GM13976 (cell line): Measurements from ENCODE around the gene BPIFB6.

Experiments used
- DNase-seq: peaks from one replicate; pipeline ENCODE4 v3.0.0; 2012; ENCODE audit warnings: low spot score
- in situ Hi-C: fragments of 300-500 bp; cut with MboI; formaldehyde crosslinking; loops from one replicate; pipeline ENCODE4 v1.12.0; 2022; ENCODE audit warnings: low sequenced_read_pairs, mixed read lengths, inconsistent platforms; ENCODE audit not compliant: unreplicated experiment
- TF ChIP-seq, protein P1 (sequence below): IDR thresholded peaks from 2 replicates; pipeline ENCODE4 v1.5.1; 2012; ENCODE audit warnings: borderline replicate concordance, mild to moderate bottlenecking; ENCODE audit not compliant: insufficient read depth; ENCODE audit errors: extremely low read depth, missing control alignments, control extremely low read depth

BPIFB6 gene

DNA sequence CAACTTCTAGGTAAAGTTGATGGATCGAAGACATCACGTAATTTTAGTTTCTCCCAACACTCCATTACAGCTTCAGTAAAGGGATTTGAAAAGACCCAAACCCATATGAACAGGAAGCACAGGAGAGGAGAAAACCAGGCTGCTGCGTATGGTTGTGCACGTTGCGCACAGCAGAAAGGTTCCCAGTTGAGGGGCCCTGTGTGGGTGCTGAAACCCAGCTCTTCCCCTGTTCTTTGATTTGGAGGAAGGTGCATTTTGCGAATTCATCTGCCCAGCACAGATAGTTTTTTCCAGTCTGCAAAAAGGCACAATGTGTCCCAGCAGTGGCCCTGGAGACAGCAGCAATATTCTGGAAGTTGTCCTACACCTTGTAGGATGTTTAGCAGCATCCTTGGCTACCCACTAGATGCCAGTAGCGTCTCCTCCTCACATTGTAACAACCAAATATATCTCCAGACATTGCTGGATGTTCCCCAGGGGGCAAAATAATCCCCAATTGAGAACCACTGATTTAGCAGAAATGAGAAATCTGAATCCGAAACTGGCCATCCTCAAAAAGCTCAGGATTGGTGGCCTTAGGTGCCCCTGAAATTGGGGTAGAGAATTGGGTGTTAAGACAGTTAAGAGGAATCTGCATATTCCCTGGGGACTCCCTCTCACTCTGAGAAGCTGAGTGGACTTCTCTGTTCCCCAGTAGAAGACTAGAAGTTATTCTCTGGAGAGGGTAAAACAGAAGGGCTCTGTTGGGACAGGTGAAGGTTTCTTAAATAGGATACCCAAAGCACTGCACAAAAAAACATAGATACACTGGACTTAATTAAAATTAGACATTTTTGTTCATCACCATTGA is 39.4 kb upstream of the BPIFB6 start:
- in situ Hi-C loops, result no loop called here

GRCh38 chr20:32993496-32994050 is 37.9 kb upstream of the BPIFB6 start:
- TF ChIP-seq, protein P1, sequence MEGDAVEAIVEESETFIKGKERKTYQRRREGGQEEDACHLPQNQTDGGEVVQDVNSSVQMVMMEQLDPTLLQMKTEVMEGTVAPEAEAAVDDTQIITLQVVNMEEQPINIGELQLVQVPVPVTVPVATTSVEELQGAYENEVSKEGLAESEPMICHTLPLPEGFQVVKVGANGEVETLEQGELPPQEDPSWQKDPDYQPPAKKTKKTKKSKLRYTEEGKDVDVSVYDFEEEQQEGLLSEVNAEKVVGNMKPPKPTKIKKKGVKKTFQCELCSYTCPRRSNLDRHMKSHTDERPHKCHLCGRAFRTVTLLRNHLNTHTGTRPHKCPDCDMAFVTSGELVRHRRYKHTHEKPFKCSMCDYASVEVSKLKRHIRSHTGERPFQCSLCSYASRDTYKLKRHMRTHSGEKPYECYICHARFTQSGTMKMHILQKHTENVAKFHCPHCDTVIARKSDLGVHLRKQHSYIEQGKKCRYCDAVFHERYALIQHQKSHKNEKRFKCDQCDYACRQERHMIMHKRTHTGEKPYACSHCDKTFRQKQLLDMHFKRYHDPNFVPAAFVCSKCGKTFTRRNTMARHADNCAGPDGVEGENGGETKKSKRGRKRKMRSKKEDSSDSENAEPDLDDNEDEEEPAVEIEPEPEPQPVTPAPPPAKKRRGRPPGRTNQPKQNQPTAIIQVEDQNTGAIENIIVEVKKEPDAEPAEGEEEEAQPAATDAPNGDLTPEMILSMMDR, result no peak
- in situ Hi-C loops, result no loop called here
- no peak for DNase-seq

More for the DNA sequence above, 39.4 kb upstream of the BPIFB6 start:
- no peak for DNase-seq
- TF ChIP-seq, protein P1, result no peak

GRCh38 chr20:32995802-32996201 is 35.6 kb upstream of the BPIFB6 start:
- in situ Hi-C loops, result no loop called here
- TF ChIP-seq, protein P1, result no peak
- no peak for DNase-seq

DNA sequence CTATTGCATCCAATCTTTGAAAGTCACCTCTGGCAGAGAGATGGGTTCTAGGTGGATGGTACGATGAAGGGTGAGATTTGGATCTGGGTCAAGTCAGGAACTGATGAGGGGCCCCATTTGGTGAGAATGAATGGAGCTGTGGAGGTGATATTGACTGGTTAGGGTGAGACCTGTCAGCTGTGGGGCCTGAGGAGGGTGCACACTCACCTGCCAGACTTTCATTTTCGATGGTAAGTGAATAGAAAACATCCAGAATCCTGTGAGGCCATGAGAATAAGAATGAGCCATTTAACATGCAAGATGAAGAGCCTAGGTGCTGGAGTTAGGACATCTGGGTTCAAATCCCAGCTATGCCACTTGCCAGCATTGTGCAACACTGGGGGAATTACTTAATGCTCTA is 34.0 kb upstream of the BPIFB6 start:
- in situ Hi-C loops, result no loop called here
- TF ChIP-seq, protein P1, result no peak
- DNase-seq, result no peak

DNA sequence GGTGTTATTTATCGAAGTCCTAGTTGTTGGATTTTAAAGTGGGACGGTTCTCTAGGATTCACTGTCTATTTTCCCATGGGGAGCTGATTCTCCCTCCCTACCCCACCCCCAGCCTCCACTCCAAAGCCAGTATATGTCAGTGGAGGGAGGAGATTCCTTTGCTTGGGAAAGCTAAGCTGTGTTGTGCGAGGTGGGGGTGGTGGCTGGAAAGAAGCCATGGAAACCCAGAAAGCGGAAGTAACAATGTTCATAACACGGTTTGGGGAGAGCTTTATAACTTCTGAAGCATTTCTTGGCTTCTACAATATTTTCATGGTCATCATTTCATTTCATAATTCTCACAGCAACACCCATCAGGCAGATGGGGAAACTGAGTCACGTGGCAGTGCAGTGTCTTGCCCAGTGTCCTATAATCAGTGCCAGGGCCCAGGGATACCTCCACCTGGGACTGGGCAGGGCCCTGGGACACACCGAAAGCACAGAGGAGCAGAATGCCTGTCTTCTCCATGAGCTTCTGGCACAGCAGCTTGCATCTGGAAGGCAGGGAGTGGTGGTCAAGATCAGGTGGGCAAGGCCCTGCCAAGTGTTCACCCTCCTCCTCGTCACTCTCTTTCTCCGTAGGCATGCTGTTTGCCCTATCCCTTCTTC is 31.7 kb upstream of the BPIFB6 start:
- TF ChIP-seq, protein P1, result no peak
- DNase-seq, result no peak
- in situ Hi-C loops, result no loop called here

- TF ChIP-seq, protein P1, result no peak
- no peak for DNase-seq
- in situ Hi-C loops, result no loop called here
Measured at GRCh38 chr20:33000802-33001466, 30.5 kb upstream of the BPIFB6 start.
